Neural progenitor cell (in vitro differentiated cells): ENCODE data around the gene TRABD2B. TPM values are rescaled to one million over a fixed set of nuclear protein-coding genes. Genes with fewer than 3 reads are reported as not detected.

ENCODE experiments used
- DNase-seq: peaks from one replicate; pipeline ENCODE4 v3.0.0-alpha.2; 2016; ENCODE audit warnings: low spot score
- H2AFZ ChIP-seq: fragments of 200-600 bp; sonication (generic); replicated peaks from 2 replicates; pipeline ENCODE4 v1.6.1; 2016; ENCODE audit warnings: antibody characterized with exemption
- H3F3A ChIP-seq: fragments of 200-600 bp; sonication (generic); 2 replicates; pipeline ENCODE4 v1.6.1; 2016; ENCODE audit warnings: antibody characterized with exemption, low read depth
- H3K27ac ChIP-seq: fragments of 200-600 bp; sonication (generic); 2 replicates; pipeline ENCODE4 v1.5.1; 2016; ENCODE audit warnings: mild to moderate bottlenecking
- H3K27me3 ChIP-seq: fragments of 200-600 bp; sonication (generic); 2 replicates; pipeline ENCODE4 v1.6.1; 2016; ENCODE audit warnings: mild to moderate bottlenecking, moderate library complexity
- H3K36me3 ChIP-seq: fragments of 200-600 bp; sonication (generic); 2 replicates; pipeline ENCODE4 v1.5.1; 2016
- H3K4me1 ChIP-seq: fragments of 200-600 bp; sonication (generic); 2 replicates; pipeline ENCODE4 v1.6.1; 2016; ENCODE audit warnings: mixed run types
- H3K4me2 ChIP-seq: fragments of 200-600 bp; sonication (generic); 2 replicates; pipeline ENCODE4 v1.6.1; 2016
- H3K4me3 ChIP-seq: fragments of 200-600 bp; sonication (generic); 2 replicates; pipeline ENCODE4 v1.5.1; 2016
- H3K79me2 ChIP-seq: fragments of 200-600 bp; sonication (generic); 2 replicates; pipeline ENCODE4 v1.6.1; 2016; ENCODE audit warnings: low read depth
- H3K9ac ChIP-seq: fragments of 200-600 bp; sonication (generic); 2 replicates; pipeline ENCODE4 v1.6.1; 2016
- H3K9me3 ChIP-seq: fragments of 200-600 bp; sonication (generic); 2 replicates; pipeline ENCODE4 v1.5.1; 2016; ENCODE audit warnings: low read depth
- H4K20me1 ChIP-seq: fragments of 200-600 bp; sonication (generic); 2 replicates; pipeline ENCODE4 v1.6.1; 2016; ENCODE audit warnings: low read depth
- H3K27ac Mint-ChIP-seq: 3 replicates; pipeline ENCODE4 v1.8.0; 2021; ENCODE audit warnings: mixed read lengths
- H3K27me3 Mint-ChIP-seq: 2 replicates; pipeline ENCODE4 v1.8.0; 2022; ENCODE audit warnings: low read depth, mild to moderate bottlenecking, inconsistent platforms, moderate library complexity, mixed read lengths; ENCODE audit not compliant: insufficient read depth
- H3K36me3 Mint-ChIP-seq: 3 replicates; pipeline ENCODE4 v1.8.0; 2021; ENCODE audit warnings: mixed read lengths
- H3K4me1 Mint-ChIP-seq: 3 replicates; pipeline ENCODE4 v1.8.0; 2021; ENCODE audit warnings: mixed read lengths
- H3K4me3 Mint-ChIP-seq: 3 replicates; pipeline ENCODE4 v1.8.0; 2021; ENCODE audit warnings: mild to moderate bottlenecking, moderate library complexity, mixed read lengths
- H3K9me3 Mint-ChIP-seq: 3 replicates; pipeline ENCODE4 v1.8.0; 2020; ENCODE audit warnings: mixed read lengths
- EZH2 ChIP-seq: fragments of 200-600 bp; sonication (generic); IDR thresholded peaks from 2 replicates; pipeline ENCODE4 v1.6.1; 2017; ENCODE audit warnings: antibody characterized with exemption, mild to moderate bottlenecking, moderate library complexity
- EZH2phosphoT487 ChIP-seq: fragments of 200-600 bp; sonication (generic); IDR thresholded peaks from 2 replicates; pipeline ENCODE4 v1.6.1; 2017; ENCODE audit warnings: antibody characterized with exemption
- total RNA-seq: library from RNA; depleted of rRNA; stranded (reverse); fragments of >200 nt; gene quantifications from 2 replicates; pipeline ENCODE4 v1.2.3, GENCODE V29; 2015; ENCODE audit warnings: low replicate concordance
- TF ChIP-seq, protein P1 (sequence below): fragments of 200-600 bp; sonication (generic); IDR thresholded peaks from 2 replicates; pipeline ENCODE4 v1.5.1; 2017; ENCODE audit warnings: antibody characterized with exemption, mild to moderate bottlenecking

TRABD2B gene
- total RNA-seq, 1 donor from 2014 or later = 0.09 TPM

DNA sequence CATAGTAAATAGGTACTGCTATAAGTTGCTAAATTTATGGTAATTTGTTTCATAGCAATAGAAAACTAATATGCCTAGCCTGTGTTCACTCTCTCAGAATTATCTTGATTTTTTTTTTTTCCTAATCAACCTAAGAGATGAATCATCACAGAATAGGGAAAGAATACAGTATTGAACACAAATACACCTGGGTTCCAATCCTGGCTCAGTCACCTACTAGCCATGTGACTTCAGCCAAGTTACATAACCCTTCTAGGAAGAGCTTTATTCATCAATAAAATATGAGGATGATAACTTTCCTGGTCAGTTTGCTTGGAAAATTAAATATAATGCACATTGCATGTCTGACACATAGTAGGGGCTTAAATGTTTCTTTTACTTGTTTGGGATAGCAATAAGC, 279.8 kb downstream of the TRABD2B start:
- H3K27ac ChIP-seq = no peak overlapping the region
- Mint-ChIP-seq H3K27me3 (peaks cover 64% of the 10 kb centered on the region), H3K36me3 (no peaks in the 10 kb centered on the region), H3K9me3 (peaks cover 4% of the 10 kb centered on the region), H3K27ac (no peak overlapping the region), H3K4me1 (peaks cover 11% of the 10 kb centered on the region), H3K4me3 (no peak overlapping the region)
- no peaks in the 10 kb centered on the region for H3K9me3 ChIP-seq
- H3K36me3 ChIP-seq = no peaks in the 10 kb centered on the region
- H3K4me2 ChIP-seq = no peak overlapping the region
- peaks cover 99% of the 10 kb centered on the region for H3K27me3 ChIP-seq
- DNase-seq = no peak
- H3K4me1 ChIP-seq = peaks cover 4% of the 10 kb centered on the region
- H2AFZ ChIP-seq = no peak overlapping the region
- H3K79me2 ChIP-seq = no peaks in the 10 kb centered on the region
- peaks cover 8% of the 10 kb centered on the region for H3F3A ChIP-seq
- H4K20me1 ChIP-seq = peaks cover under 1% of the 10 kb centered on the region
- TF ChIP-seq, protein P1, sequence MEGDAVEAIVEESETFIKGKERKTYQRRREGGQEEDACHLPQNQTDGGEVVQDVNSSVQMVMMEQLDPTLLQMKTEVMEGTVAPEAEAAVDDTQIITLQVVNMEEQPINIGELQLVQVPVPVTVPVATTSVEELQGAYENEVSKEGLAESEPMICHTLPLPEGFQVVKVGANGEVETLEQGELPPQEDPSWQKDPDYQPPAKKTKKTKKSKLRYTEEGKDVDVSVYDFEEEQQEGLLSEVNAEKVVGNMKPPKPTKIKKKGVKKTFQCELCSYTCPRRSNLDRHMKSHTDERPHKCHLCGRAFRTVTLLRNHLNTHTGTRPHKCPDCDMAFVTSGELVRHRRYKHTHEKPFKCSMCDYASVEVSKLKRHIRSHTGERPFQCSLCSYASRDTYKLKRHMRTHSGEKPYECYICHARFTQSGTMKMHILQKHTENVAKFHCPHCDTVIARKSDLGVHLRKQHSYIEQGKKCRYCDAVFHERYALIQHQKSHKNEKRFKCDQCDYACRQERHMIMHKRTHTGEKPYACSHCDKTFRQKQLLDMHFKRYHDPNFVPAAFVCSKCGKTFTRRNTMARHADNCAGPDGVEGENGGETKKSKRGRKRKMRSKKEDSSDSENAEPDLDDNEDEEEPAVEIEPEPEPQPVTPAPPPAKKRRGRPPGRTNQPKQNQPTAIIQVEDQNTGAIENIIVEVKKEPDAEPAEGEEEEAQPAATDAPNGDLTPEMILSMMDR = no peak
- TF ChIP-seq EZH2phosphoT487 = no peak
- no peak for TF ChIP-seq EZH2
- no peak overlapping the region for H3K4me3 ChIP-seq
- no peak overlapping the region for H3K9ac ChIP-seq

DNA sequence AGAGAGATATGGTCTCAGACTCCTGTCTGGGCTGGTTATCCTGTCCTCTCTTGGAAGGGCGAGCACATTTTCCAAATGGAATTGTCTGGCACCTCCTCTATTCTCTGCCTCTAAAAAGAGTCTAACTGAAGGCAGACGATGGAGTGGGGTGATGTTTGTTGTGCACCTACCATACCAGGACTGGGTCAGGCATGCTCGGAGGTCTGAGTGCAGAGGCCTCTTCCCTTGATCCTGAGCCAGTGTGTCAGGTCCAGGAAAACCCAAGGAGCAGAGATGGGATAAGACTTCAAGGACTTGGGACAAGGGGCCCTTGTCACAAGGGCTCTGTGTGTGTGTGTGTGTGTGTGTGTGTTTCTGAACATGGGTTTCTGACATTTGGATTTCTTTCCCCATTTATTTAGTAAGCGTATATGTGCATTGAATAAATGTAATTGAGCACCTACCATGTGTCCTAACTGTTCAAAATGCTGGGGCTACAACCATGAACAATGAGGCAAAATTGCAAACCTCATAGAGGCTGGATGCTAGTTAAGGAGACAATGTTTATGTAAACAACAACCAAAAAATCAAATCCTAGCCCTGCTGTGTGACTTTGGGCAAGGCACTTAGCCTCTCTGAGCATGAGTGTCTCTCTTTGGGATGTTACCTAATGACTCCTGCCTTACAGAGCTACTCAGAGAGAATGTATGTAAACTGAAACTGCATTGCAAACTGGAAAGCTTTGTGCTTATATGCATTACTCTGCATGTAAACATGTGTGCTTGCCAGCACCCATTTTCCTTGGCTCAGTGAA, 283.0 kb downstream of the TRABD2B start:
- Histone ChIP-seq H3K4me2 (no peak overlapping the region), H3K79me2 (no peaks in the 10 kb centered on the region), H3K27me3 (peaks cover 99% of the 10 kb centered on the region), H3K9me3 (no peaks in the 10 kb centered on the region), H3K4me1 (peaks cover 4% of the 10 kb centered on the region), H3K9ac (no peak overlapping the region), H3K27ac (no peak overlapping the region), H3K36me3 (no peaks in the 10 kb centered on the region), H2AFZ (no peak overlapping the region), H3F3A (peaks cover 27% of the 10 kb centered on the region), H3K4me3 (no peak overlapping the region), H4K20me1 (peaks cover 7% of the 10 kb centered on the region)
- peaks cover 16% of the 10 kb centered on the region for H3K4me1 Mint-ChIP-seq
- H3K36me3 Mint-ChIP-seq = no peaks in the 10 kb centered on the region
- no peak for DNase-seq
- H3K27me3 Mint-ChIP-seq = peaks cover 77% of the 10 kb centered on the region
- peaks cover 4% of the 10 kb centered on the region for H3K9me3 Mint-ChIP-seq
- no peak overlapping the region for H3K4me3 Mint-ChIP-seq
- no peak for TF ChIP-seq EZH2
- TF ChIP-seq, protein P1 = no peak
- no peak overlapping the region for H3K27ac Mint-ChIP-seq

DNA sequence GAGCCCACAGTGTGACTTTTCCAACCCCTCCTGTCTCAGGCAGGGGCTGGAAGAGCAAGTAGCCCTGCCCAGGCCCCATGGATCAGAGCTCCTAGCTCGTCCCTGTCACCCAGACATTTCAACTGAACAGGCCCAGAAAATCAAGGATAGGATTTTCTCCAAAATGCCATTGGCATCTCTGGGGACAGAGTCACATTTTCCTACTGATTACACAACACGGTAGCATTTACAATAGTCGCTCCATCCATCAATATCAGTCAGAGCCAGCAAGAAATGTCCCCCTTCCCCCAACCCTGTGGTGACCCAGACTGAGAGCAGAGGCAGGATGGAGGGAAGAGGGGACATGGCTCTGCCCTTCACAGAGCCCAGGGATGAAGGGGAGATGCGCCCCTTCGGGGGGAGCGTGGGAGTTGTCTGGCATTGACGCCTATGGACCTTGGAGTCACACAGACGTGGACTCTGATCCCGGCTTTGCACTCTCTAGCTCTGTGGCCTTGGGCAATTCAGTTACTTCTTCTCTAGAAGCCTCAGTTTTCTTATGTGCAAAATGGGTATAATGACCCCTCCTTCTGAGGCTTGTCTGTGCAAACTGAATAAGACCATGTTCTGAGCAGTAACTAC, 283.7 kb downstream of the TRABD2B start:
- Mint-ChIP-seq H3K9me3 (peaks cover 4% of the 10 kb centered on the region), H3K4me1 (peaks cover 19% of the 10 kb centered on the region), H3K27ac (no peak overlapping the region), H3K4me3 (no peak overlapping the region), H3K27me3 (peaks cover 71% of the 10 kb centered on the region), H3K36me3 (no peaks in the 10 kb centered on the region)
- no peak for TF ChIP-seq EZH2
- TF ChIP-seq, protein P1 = no peak
- no peak for TF ChIP-seq EZH2phosphoT487
- Histone ChIP-seq H2AFZ (no peak overlapping the region), H3F3A (peaks cover 32% of the 10 kb centered on the region), H3K9ac (no peak overlapping the region), H4K20me1 (peaks cover 7% of the 10 kb centered on the region), H3K27ac (no peak overlapping the region), H3K27me3 (peaks cover 100% of the 10 kb centered on the region), H3K4me2 (no peak overlapping the region), H3K4me1 (peaks cover 10% of the 10 kb centered on the region), H3K4me3 (no peak overlapping the region), H3K9me3 (no peaks in the 10 kb centered on the region), H3K79me2 (no peaks in the 10 kb centered on the region), H3K36me3 (no peaks in the 10 kb centered on the region)
- DNase-seq = no peak
